CD14-positive monocyte (primary cell): ENCODE results near the gene DCDC2. TPM values are rescaled to one million over a fixed set of nuclear protein-coding genes. Genes with fewer than 3 reads are reported as not detected.

Source experiments
- DNase-seq, 3 donors: peaks; one replicate each; pipeline ENCODE4 v3.0.0-alpha.2; 2011 to 2022
- H2AFZ ChIP-seq: 2 replicates; pipeline ENCODE4 v1.6.0; 2012; ENCODE audit warnings: mild to moderate bottlenecking, low read depth, low read length, inconsistent platforms; ENCODE audit not compliant: insufficient read depth, poor library complexity, severe bottlenecking
- H3K27ac ChIP-seq, 2 donors: 1 replicate in 1 of 2; 2 replicates in 1 of 2; pipeline ENCODE4 v1.5.1; 2012 to 2013; ENCODE audit warnings: low read length in 2 of 2, control low read depth in 1 of 2, inconsistent platforms in 1 of 2, low read depth in 1 of 2, mild to moderate bottlenecking in 1 of 2
- H3K27me3 ChIP-seq, 2 donors: one replicate each; pipeline versions ENCODE4 v1.6.0 to v1.6.1; 2011 to 2013; ENCODE audit warnings: low read length in 2 of 2; ENCODE audit not compliant: control insufficient read depth in 2 of 2, insufficient read depth in 2 of 2
- H3K36me3 ChIP-seq, 2 donors: replicated peaks in 1 of 2; 1 replicate in 1 of 2; 2 replicates in 1 of 2; pipeline versions ENCODE4 v1.5.1 to v1.6.1; 2012 to 2013; ENCODE audit warnings: low read length in 2 of 2, control low read depth in 1 of 2, inconsistent platforms in 1 of 2, mild to moderate bottlenecking in 1 of 2; ENCODE audit not compliant: insufficient read depth in 2 of 2, control insufficient read depth in 1 of 2
- H3K4me1 ChIP-seq, 2 donors: 1 replicate in 1 of 2; 2 replicates in 1 of 2; pipeline versions ENCODE4 v1.5.1 to v1.6.1; 2012 to 2013; ENCODE audit warnings: low read length in 2 of 2, control low read depth in 1 of 2, inconsistent platforms in 1 of 2, mild to moderate bottlenecking in 1 of 2, moderate library complexity in 1 of 2; ENCODE audit not compliant: insufficient read depth in 2 of 2, control insufficient read depth in 1 of 2
- H3K4me2 ChIP-seq: replicated peaks from 2 replicates; pipeline ENCODE3; 2012; ENCODE audit warnings: low read length, moderate library complexity, mild to moderate bottlenecking; ENCODE audit not compliant: poor library complexity, severe bottlenecking; ENCODE audit errors: extremely low read depth
- H3K4me3 ChIP-seq, 3 experiments: fragments of 200-600 bp in 1 of 3; sonication (generic) in 1 of 3; replicated peaks in 1 of 3; 1 replicate in 2 of 3; 2 replicates in 1 of 3; pipeline ENCODE4 v1.5.1; 2011 to 2013; ENCODE audit warnings: low read length in 3 of 3, mild to moderate bottlenecking in 3 of 3, control low read depth in 2 of 3, low read depth in 2 of 3, inconsistent platforms in 1 of 3, moderate library complexity in 1 of 3
- H3K79me2 ChIP-seq: 2 replicates; pipeline ENCODE4 v1.6.0; 2012; ENCODE audit warnings: mild to moderate bottlenecking, control low read depth, inconsistent platforms, low read length, moderate library complexity; ENCODE audit not compliant: insufficient read depth
- H3K9ac ChIP-seq: 2 replicates; pipeline ENCODE4 v1.6.0; 2017; ENCODE audit warnings: low read length, mild to moderate bottlenecking; ENCODE audit not compliant: insufficient read depth, poor library complexity, severe bottlenecking
- H3K9me3 ChIP-seq, 2 donors: replicated peaks in 1 of 2; 1 replicate in 1 of 2; 2 replicates in 1 of 2; pipeline versions ENCODE4 v1.5.1 to v1.6.1; 2012 to 2013; ENCODE audit warnings: low read length in 2 of 2, control low read depth in 1 of 2; ENCODE audit not compliant: control insufficient read depth in 1 of 2, insufficient read depth in 1 of 2
- H4K20me1 ChIP-seq: 2 replicates; pipeline ENCODE4 v1.6.0; 2012; ENCODE audit warnings: mild to moderate bottlenecking, low read length, control low read depth, moderate library complexity; ENCODE audit not compliant: insufficient read depth
- H3K27ac Mint-ChIP-seq, 7 donors: one replicate each; pipeline ENCODE4 v1.8.0; 2020; ENCODE audit warnings: mild to moderate bottlenecking in 7 of 7, mixed read lengths in 7 of 7, moderate library complexity in 6 of 7, inconsistent platforms in 2 of 7
- H3K27me3 Mint-ChIP-seq, 3 donors: one replicate each; pipeline ENCODE4 v1.8.0; 2021 to 2022; ENCODE audit warnings: low read depth in 3 of 3, mild to moderate bottlenecking in 3 of 3, mixed read lengths in 3 of 3, moderate library complexity in 3 of 3, inconsistent platforms in 1 of 3
- H3K36me3 Mint-ChIP-seq, 2 donors: one replicate each; pipeline ENCODE4 v1.8.0; 2020; ENCODE audit warnings: mixed read lengths in 2 of 2, inconsistent platforms in 1 of 2, mild to moderate bottlenecking in 1 of 2
- H3K4me1 Mint-ChIP-seq: one replicate; pipeline ENCODE4 v1.8.0; 2020; ENCODE audit warnings: mild to moderate bottlenecking, mixed read lengths
- H3K4me3 Mint-ChIP-seq, 2 donors: one replicate each; pipeline ENCODE4 v1.8.0; 2020; ENCODE audit warnings: mild to moderate bottlenecking in 2 of 2, mixed read lengths in 2 of 2, moderate library complexity in 1 of 2
- H3K9me3 Mint-ChIP-seq, 7 donors: one replicate each; pipeline ENCODE4 v1.8.0; 2020 to 2022; ENCODE audit warnings: mixed read lengths in 7 of 7, mild to moderate bottlenecking in 6 of 7, moderate library complexity in 6 of 7, inconsistent platforms in 2 of 7
- CTCF ChIP-seq: fragments of 200-600 bp; IDR thresholded peaks from one replicate; pipeline ENCODE4 v1.8.0; 2022; ENCODE audit warnings: antibody characterized with exemption, mild to moderate bottlenecking
- WGBS: methylation state at CpG from one replicate; pipeline ENCODE4 v1.1.5; 2013; ENCODE audit warnings: missing lambda C conversion rate; ENCODE audit not compliant: insufficient coverage; 5-methylcytosine and 5-hydroxymethylcytosine counted together
- intact Hi-C, 2 donors: fragments of 100-400 bp; cut with micrococcal nuclease; formaldehyde crosslinking; loops; one replicate each; pipeline versions ENCODE4 v1.15.0 to v1.15.1; 2023
- polyA plus RNA-seq, 3 donors: library from polyadenylated mRNA; depleted of rRNA in 1 of 3; unstranded in 2 of 3; stranded (reverse) in 1 of 3; fragments of 300-500 nt in 2 of 3; fragments of >200 nt in 1 of 3; fragmentation: Illumina TruSeq in 2 of 3; gene quantifications; 1 replicate in 2 of 3; 2 replicates in 1 of 3; pipeline ENCODE4 v1.2.3, GENCODE V29; 2012 to 2021

DCDC2 gene
- polyA plus RNA-seq, 3 donors: not detected

GRCh38 chr6:24233813-24234442 is 123.9 kb downstream of the DCDC2 start:
- H3K27me3 Mint-ChIP-seq: peaks cover 1 to 4% (median 2%) of the 10 kb centered on the region in 3 donors
- WGBS: 42% methylated on average over 6 of the region's 6 CpGs
- no peak for TF ChIP-seq CTCF

GRCh38 chr6:24231438-24231977 is 126.4 kb downstream of the DCDC2 start:
- Histone ChIP-seq H3K4me1 (peaks cover 25 to 29% of the 10 kb centered on the region in 2 donors), H2AFZ (no peak overlapping the region), H3K9ac (no peak overlapping the region), H3K4me3 (no peak overlapping the region), H4K20me1 (no peaks in the 10 kb centered on the region), H3K36me3 (no peaks in the 10 kb centered on the region), H3K4me2 (no peak overlapping the region), H3K27ac (no peak overlapping the region), H3K79me2 (no peaks in the 10 kb centered on the region), H3K27me3 (no peaks in the 10 kb centered on the region), H3K9me3 (no peaks in the 10 kb centered on the region)
- no peak for DNase-seq
- WGBS: no CpG with 5 or more reads among the region's 2 CpGs
- Mint-ChIP-seq H3K4me1 (peaks cover 30% of the 10 kb centered on the region), H3K4me3 (no peak overlapping the region), H3K27me3 (peaks cover 1 to 6% (median 1%) of the 10 kb centered on the region in 3 donors), H3K36me3 (no peaks in the 10 kb centered on the region), H3K27ac (no peak overlapping the region), H3K9me3 (peaks cover 0 to 4% (median 0%) of the 10 kb centered on the region in 7 donors)
- TF ChIP-seq CTCF: no peak
- intact Hi-C loops: no loop called here

More at GRCh38 chr6:24233813-24234442, 123.9 kb downstream of the DCDC2 start:
- Histone ChIP-seq H3K4me3 (no peak overlapping the region), H3K27ac (no peak overlapping the region), H3K4me2 (no peak overlapping the region), H3K9me3 (no peaks in the 10 kb centered on the region), H3K36me3 (no peaks in the 10 kb centered on the region), H2AFZ (no peak overlapping the region), H3K27me3 (no peaks in the 10 kb centered on the region), H4K20me1 (no peaks in the 10 kb centered on the region), H3K79me2 (no peaks in the 10 kb centered on the region), H3K9ac (no peak overlapping the region), H3K4me1 (peaks cover 26 to 31% of the 10 kb centered on the region in 2 donors)
- Mint-ChIP-seq H3K4me1 (peaks cover 32% of the 10 kb centered on the region), H3K27ac (no peak overlapping the region), H3K9me3 (peaks cover 0 to 4% (median 0%) of the 10 kb centered on the region in 7 donors), H3K36me3 (no peaks in the 10 kb centered on the region), H3K4me3 (peak overlapping the region in 1 of 2 donors; percentile 27)
- intact Hi-C loops: no loop called here
- DNase-seq: no peak
